GM23248 (cell line): ENCODE data around the gene TGFB1.

Source experiments
- EZH2 ChIP-seq: fragments of 200-600 bp; sonication (generic); IDR thresholded peaks from 2 replicates; pipeline ENCODE4 v1.6.1; 2018; ENCODE audit warnings: antibody characterized with exemption, mild to moderate bottlenecking; ENCODE audit not compliant: insufficient read depth, poor library complexity, severe bottlenecking
- EZH2phosphoT487 ChIP-seq: fragments of 200-600 bp; sonication (generic); IDR thresholded peaks from 2 replicates; pipeline ENCODE4 v1.6.1; 2018; ENCODE audit warnings: antibody characterized with exemption, moderate library complexity, mild to moderate bottlenecking, low read depth; ENCODE audit not compliant: insufficient read depth

- TF ChIP-seq EZH2phosphoT487 (no peak), EZH2 (no peak)
Measured at GRCh38 chr19:41294393-41294792, 59.3 kb downstream of the TGFB1 start.
